ENCODE measurements around the gene ZNF768. TPM values are rescaled to one million over a fixed set of nuclear protein-coding genes. Genes with fewer than 3 reads are reported as not detected.

The ZNF768 gene
- total RNA-seq, 1 donor from 2014 or later, result 30.7 TPM

GRCh38 chr16:30476991-30477390 lies 49.4 kb downstream of the ZNF768 start:
- Histone ChIP-seq H3K9me3 (no peaks in the 10 kb centered on the region), H3K36me3 (no peaks in the 10 kb centered on the region), H3K27ac (no peak overlapping the region), H3K27me3 (no peaks in the 10 kb centered on the region), H3K4me1 (no peaks in the 10 kb centered on the region), H3K4me3 (no peak overlapping the region)
- DNase-seq (ENCODE audit: extremely low spot score in 2 of 2), result no peak
- intact Hi-C loops (cut with DNase I), result no loop called here
- TF ChIP-seq POLR2A (IDR thresholded peaks at IDR 0.05) (no peak), POLR2AphosphoS5 (IDR thresholded peaks at IDR 0.05; ENCODE audit: insufficient read depth in 1 of 2, low read depth in 1 of 2) (no peak)
- TF ChIP-seq, protein P1, sequence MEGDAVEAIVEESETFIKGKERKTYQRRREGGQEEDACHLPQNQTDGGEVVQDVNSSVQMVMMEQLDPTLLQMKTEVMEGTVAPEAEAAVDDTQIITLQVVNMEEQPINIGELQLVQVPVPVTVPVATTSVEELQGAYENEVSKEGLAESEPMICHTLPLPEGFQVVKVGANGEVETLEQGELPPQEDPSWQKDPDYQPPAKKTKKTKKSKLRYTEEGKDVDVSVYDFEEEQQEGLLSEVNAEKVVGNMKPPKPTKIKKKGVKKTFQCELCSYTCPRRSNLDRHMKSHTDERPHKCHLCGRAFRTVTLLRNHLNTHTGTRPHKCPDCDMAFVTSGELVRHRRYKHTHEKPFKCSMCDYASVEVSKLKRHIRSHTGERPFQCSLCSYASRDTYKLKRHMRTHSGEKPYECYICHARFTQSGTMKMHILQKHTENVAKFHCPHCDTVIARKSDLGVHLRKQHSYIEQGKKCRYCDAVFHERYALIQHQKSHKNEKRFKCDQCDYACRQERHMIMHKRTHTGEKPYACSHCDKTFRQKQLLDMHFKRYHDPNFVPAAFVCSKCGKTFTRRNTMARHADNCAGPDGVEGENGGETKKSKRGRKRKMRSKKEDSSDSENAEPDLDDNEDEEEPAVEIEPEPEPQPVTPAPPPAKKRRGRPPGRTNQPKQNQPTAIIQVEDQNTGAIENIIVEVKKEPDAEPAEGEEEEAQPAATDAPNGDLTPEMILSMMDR (IDR thresholded peaks at IDR 0.05), result no peak

GRCh38 chr16:30474684-30475083 lies 51.7 kb downstream of the ZNF768 start:
- H3K4me1 ChIP-seq, result no peaks in the 10 kb centered on the region
- H3K4me3 ChIP-seq, result no peak overlapping the region
- H3K36me3 ChIP-seq, result no peaks in the 10 kb centered on the region
- no peak for DNase-seq (ENCODE audit: extremely low spot score in 2 of 2)
- no peaks in the 10 kb centered on the region for H3K27me3 ChIP-seq
- TF ChIP-seq POLR2AphosphoS5 (IDR thresholded peaks at IDR 0.05; ENCODE audit: insufficient read depth in 1 of 2, low read depth in 1 of 2), result no peak
- TF ChIP-seq, protein P1 (IDR thresholded peaks at IDR 0.05), result no peak
- no peak for TF ChIP-seq POLR2A (IDR thresholded peaks at IDR 0.05)
- H3K27ac ChIP-seq, result no peak overlapping the region
- no peaks in the 10 kb centered on the region for H3K9me3 ChIP-seq
- intact Hi-C loops (cut with DNase I), result no loop called here

GRCh38 chr16:30474074-30474452 lies 52.3 kb downstream of the ZNF768 start:
- Histone ChIP-seq H3K9me3 (no peaks in the 10 kb centered on the region), H3K27me3 (no peaks in the 10 kb centered on the region), H3K27ac (no peak overlapping the region), H3K4me3 (peak overlapping the region in 1 of 2 donors; percentile 17), H3K4me1 (no peaks in the 10 kb centered on the region), H3K36me3 (no peaks in the 10 kb centered on the region)
- no peak for TF ChIP-seq POLR2AphosphoS5 (IDR thresholded peaks at IDR 0.05; ENCODE audit: insufficient read depth in 1 of 2, low read depth in 1 of 2)
- no peak for TF ChIP-seq POLR2A (IDR thresholded peaks at IDR 0.05)
- TF ChIP-seq, protein P1 (IDR thresholded peaks at IDR 0.05), result no peak
- no peak for DNase-seq (ENCODE audit: extremely low spot score in 2 of 2)
- intact Hi-C loops (cut with DNase I), result no loop called here

Small RNA genes lying within 50 kb of the gene (microRNA-seq; reads per million reads assigned to microRNA genes)
- not detected for gene MIR4518 (ENCODE audit: borderline number of aligned reads, borderline replicate concordance)

Small RNA genes lying within 50 kb of the gene (small RNA-seq; reads per million reads assigned to genes)
- not detected for gene MIR4518
- gene RNU7-61P, result not detected

Other genes starting within 250 kb of the ZNF768 start
- gene CD2BP2, start 171.3 kb downstream of the ZNF768 start, total RNA-seq, result 29.2 TPM
- gene TBC1D10B, start 156.1 kb downstream of the ZNF768 start, total RNA-seq, result 42.2 TPM
- gene MYL11, start 151.8 kb downstream of the ZNF768 start, total RNA-seq, result not detected
- 3.7 TPM for gene SEPTIN1, start 144.0 kb downstream of the ZNF768 start, total RNA-seq
- 3.4 TPM for gene ZNF48, start 131.1 kb downstream of the ZNF768 start, total RNA-seq
- 42.7 TPM for gene ZNF771, start 119.0 kb downstream of the ZNF768 start, total RNA-seq
- 14.5 TPM for gene DCTPP1, start 96.5 kb downstream of the ZNF768 start, total RNA-seq
- gene SEPHS2, start 80.7 kb downstream of the ZNF768 start, total RNA-seq, result 28.0 TPM
- 5.4 TPM for gene ITGAL, start 53.8 kb downstream of the ZNF768 start, total RNA-seq
- gene ZNF747, start 8.3 kb upstream of the ZNF768 start, total RNA-seq, result 10.6 TPM
- gene ZNF764, start 31.8 kb upstream of the ZNF768 start, total RNA-seq, result 18.4 TPM
- 20.1 TPM for gene ZNF688, start 45.1 kb upstream of the ZNF768 start, total RNA-seq
- gene ZNF785, start 59.1 kb upstream of the ZNF768 start, total RNA-seq, result 21.6 TPM
- gene ZNF689, start 83.8 kb upstream of the ZNF768 start, total RNA-seq, result 7.6 TPM
- 60.4 TPM for gene PRR14, start 124.4 kb upstream of the ZNF768 start, total RNA-seq
- 28.7 TPM for gene FBRS, start 131.9 kb upstream of the ZNF768 start, total RNA-seq
- 28.5 TPM for gene SRCAP, start 172.6 kb upstream of the ZNF768 start, total RNA-seq
- 32.9 TPM for gene PHKG2, start 221.9 kb upstream of the ZNF768 start, total RNA-seq
- gene CFAP119, start 235.5 kb upstream of the ZNF768 start, total RNA-seq, result 1.7 TPM
- gene RNF40, start 235.8 kb upstream of the ZNF768 start, total RNA-seq, result 60.9 TPM

All from vagina (tissue), 2 donors.